ENCODE measurements around the gene PTPN11. TPM values are rescaled to one million over a fixed set of nuclear protein-coding genes. Genes with fewer than 3 reads are reported as not detected.

PTPN11 gene
- total RNA-seq, 1 experiment from 2014 or later = 181 TPM

- CTCF ChIA-PET = no interaction called here
These were observed 108.3 kb downstream of the PTPN11 start for GRCh38 chr12:112527082-112527481.

GRCh38 chr12:112527501-112527900, 108.8 kb downstream of the PTPN11 start:
- no peak for ATAC-seq
- ChIA-PET RAD21 (ENCODE audit: low non-redundant PET in 1 of 2, low total read pairs in 2 of 2, uncharacterized antibody in 2 of 2, unreplicated experiment in 2 of 2) (no interaction called here), CTCF (no interaction called here), POLR2A (no interaction called here)
- Histone ChIP-seq H3K4me3 (replicated peaks in 1 of 2; ENCODE audit: low read depth in 1 of 2, low read length in 2 of 2) (no peak overlapping the region), H3K9ac (ENCODE audit: low read length) (no peak overlapping the region), H3K36me3 (ENCODE audit: control insufficient read depth in 1 of 2, insufficient read depth in 2 of 2, low read length in 2 of 2) (no peaks in the 10 kb centered on the region), H3K79me2 (ENCODE audit: insufficient read depth, low read length) (no peaks in the 10 kb centered on the region), H2AFZ (ENCODE audit: low read depth, low read length, poor library complexity, severe bottlenecking) (no peak overlapping the region), H3K9me3 (ENCODE audit: control insufficient read depth in 1 of 2, insufficient read depth in 1 of 2, low read depth in 1 of 2, low read length in 2 of 2) (no peaks in the 10 kb centered on the region), H3K4me1 (ENCODE audit: control insufficient read depth in 1 of 2, insufficient read depth in 2 of 2, low read length in 2 of 2) (peaks cover 7 to 9% of the 10 kb centered on the region in 2 experiments; a peak in 3 of 4 replicates), H3K27me3 (ENCODE audit: insufficient read depth, low read length) (no peaks in the 10 kb centered on the region), H3K27ac (ENCODE audit: low read depth, low read length) (no peak overlapping the region), H3K9me2 (ENCODE audit: insufficient read depth) (no peaks in the 10 kb centered on the region), H4K20me1 (ENCODE audit: insufficient read depth) (no peaks in the 10 kb centered on the region), H3K4me2 (ENCODE audit: low read length) (no peak overlapping the region)
- intact Hi-C loops (cut with micrococcal nuclease) = no loop called here
- no TSS peak for BruUV-seq (replicated peaks)
- no peak for DNase-seq (ENCODE audit: low read depth, low spot score)
- TF ChIP-seq, protein P1, sequence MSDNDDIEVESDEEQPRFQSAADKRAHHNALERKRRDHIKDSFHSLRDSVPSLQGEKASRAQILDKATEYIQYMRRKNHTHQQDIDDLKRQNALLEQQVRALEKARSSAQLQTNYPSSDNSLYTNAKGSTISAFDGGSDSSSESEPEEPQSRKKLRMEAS (IDR thresholded peaks at IDR 0.05) = no peak
- TF ChIP-seq EGR1 (IDR thresholded peaks at IDR 0.05; ENCODE audit: low read depth) = no peak
- TF ChIP-seq EZH2 (IDR thresholded peaks at IDR 0.05) = no peak
- TF ChIP-seq SP1 (IDR thresholded peaks at IDR 0.05; ENCODE audit: low read depth) = no peak
- TF ChIP-seq, protein P2, sequence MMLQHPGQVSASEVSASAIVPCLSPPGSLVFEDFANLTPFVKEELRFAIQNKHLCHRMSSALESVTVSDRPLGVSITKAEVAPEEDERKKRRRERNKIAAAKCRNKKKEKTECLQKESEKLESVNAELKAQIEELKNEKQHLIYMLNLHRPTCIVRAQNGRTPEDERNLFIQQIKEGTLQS (IDR thresholded peaks at IDR 0.05) = no peak
- no peak for TF ChIP-seq JUND (IDR thresholded peaks at IDR 0.05)
- TF ChIP-seq POLR2AphosphoS5 (IDR thresholded peaks at IDR 0.05; ENCODE audit: low read depth, low read length) = no peak
- TF ChIP-seq REST (IDR thresholded peaks at IDR 0.05; ENCODE audit: low read depth) = no peak
- no peak for TF ChIP-seq RAD21 (IDR thresholded peaks at IDR 0.05; ENCODE audit: low read depth)
- no peak for TF ChIP-seq ZNF274 (IDR thresholded peaks at IDR 0.05; ENCODE audit: low read depth, low read length)

More at GRCh38 chr12:112527082-112527481, 108.3 kb downstream of the PTPN11 start:
- H3K9me3 ChIP-seq (ENCODE audit: control insufficient read depth in 1 of 2, insufficient read depth in 1 of 2, low read depth in 1 of 2, low read length in 2 of 2) = no peaks in the 10 kb centered on the region
- H3K9ac ChIP-seq (ENCODE audit: low read length) = no peak overlapping the region
- peaks cover 7 to 9% of the 10 kb centered on the region in 2 experiments; a peak in 3 of 4 replicates for H3K4me1 ChIP-seq (ENCODE audit: control insufficient read depth in 1 of 2, insufficient read depth in 2 of 2, low read length in 2 of 2)
- H3K36me3 ChIP-seq (ENCODE audit: control insufficient read depth in 1 of 2, insufficient read depth in 2 of 2, low read length in 2 of 2) = no peaks in the 10 kb centered on the region
- ATAC-seq (no peak), DNase-seq (ENCODE audit: low read depth, low spot score) (no peak)
- no peak overlapping the region for H3K27ac ChIP-seq (ENCODE audit: low read depth, low read length)
- intact Hi-C loops (cut with micrococcal nuclease) = no loop called here
- H4K20me1 ChIP-seq (ENCODE audit: insufficient read depth) = no peaks in the 10 kb centered on the region
- no peak overlapping the region for H3K4me3 ChIP-seq (replicated peaks in 1 of 2; ENCODE audit: low read depth in 1 of 2, low read length in 2 of 2)
- ChIA-PET POLR2A (no interaction called here), RAD21 (ENCODE audit: low non-redundant PET in 1 of 2, low total read pairs in 2 of 2, uncharacterized antibody in 2 of 2, unreplicated experiment in 2 of 2) (no interaction called here)
- no TSS peak for BruUV-seq (replicated peaks)
- H3K27me3 ChIP-seq (ENCODE audit: insufficient read depth, low read length) = no peaks in the 10 kb centered on the region
- no peak overlapping the region for H2AFZ ChIP-seq (ENCODE audit: low read depth, low read length, poor library complexity, severe bottlenecking)
- no peak overlapping the region for H3K4me2 ChIP-seq (ENCODE audit: low read length)
- TF ChIP-seq POLR2A (IDR thresholded peaks at IDR 0.05; ENCODE audit: borderline replicate concordance, extremely low read depth, insufficient read depth, insufficient read length) (no peak), CBX3 (IDR thresholded peaks at IDR 0.05; ENCODE audit: low read depth) (no peak), SRF (IDR thresholded peaks at IDR 0.05; ENCODE audit: low read depth) (no peak), ZNF274 (IDR thresholded peaks at IDR 0.05; ENCODE audit: low read depth, low read length) (no peak)
- TF ChIP-seq, protein P3, sequence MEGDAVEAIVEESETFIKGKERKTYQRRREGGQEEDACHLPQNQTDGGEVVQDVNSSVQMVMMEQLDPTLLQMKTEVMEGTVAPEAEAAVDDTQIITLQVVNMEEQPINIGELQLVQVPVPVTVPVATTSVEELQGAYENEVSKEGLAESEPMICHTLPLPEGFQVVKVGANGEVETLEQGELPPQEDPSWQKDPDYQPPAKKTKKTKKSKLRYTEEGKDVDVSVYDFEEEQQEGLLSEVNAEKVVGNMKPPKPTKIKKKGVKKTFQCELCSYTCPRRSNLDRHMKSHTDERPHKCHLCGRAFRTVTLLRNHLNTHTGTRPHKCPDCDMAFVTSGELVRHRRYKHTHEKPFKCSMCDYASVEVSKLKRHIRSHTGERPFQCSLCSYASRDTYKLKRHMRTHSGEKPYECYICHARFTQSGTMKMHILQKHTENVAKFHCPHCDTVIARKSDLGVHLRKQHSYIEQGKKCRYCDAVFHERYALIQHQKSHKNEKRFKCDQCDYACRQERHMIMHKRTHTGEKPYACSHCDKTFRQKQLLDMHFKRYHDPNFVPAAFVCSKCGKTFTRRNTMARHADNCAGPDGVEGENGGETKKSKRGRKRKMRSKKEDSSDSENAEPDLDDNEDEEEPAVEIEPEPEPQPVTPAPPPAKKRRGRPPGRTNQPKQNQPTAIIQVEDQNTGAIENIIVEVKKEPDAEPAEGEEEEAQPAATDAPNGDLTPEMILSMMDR (IDR thresholded peaks at IDR 0.05 in 2 of 3, conservative IDR thresholded peaks at IDR 0.05 in 1 of 3; ENCODE audit: borderline replicate concordance in 1 of 3, insufficient read depth in 1 of 3, low read depth in 2 of 3, low read length in 2 of 3) = no peak
- H3K9me2 ChIP-seq (ENCODE audit: insufficient read depth) = no peaks in the 10 kb centered on the region
- H3K79me2 ChIP-seq (ENCODE audit: insufficient read depth, low read length) = no peaks in the 10 kb centered on the region

All from HCT116 (cell line).